HepG2 (cell line): ENCODE data around the gene FUBP3.

Source experiments
- BHLHE40 ChIP-seq: IDR thresholded peaks from 2 replicates; pipeline ENCODE4 v1.6.1; 2011; ENCODE audit warnings: low read length, improper control_type of control experiment
- CTCF ChIP-seq: sonication (generic); formaldehyde crosslinking; IDR thresholded peaks from 2 replicates; pipeline ENCODE4 v1.5.0; 2020; ENCODE audit warnings: mild to moderate bottlenecking, missing genetic modification reagents, moderate library complexity
- FOXK1 ChIP-seq: sonication (generic); formaldehyde crosslinking; IDR thresholded peaks from 2 replicates; pipeline ENCODE4 v1.4.0; 2020; ENCODE audit warnings: low read depth, missing genetic modification reagents, borderline replicate concordance
- JUNB ChIP-seq: sonication (generic); formaldehyde crosslinking; IDR thresholded peaks from 2 replicates; pipeline ENCODE4 v1.8.0; 2022; ENCODE audit warnings: missing genetic modification reagents, mild to moderate bottlenecking, borderline replicate concordance
- MAFK ChIP-seq, 2 experiments: IDR thresholded peaks in 1 of 2; conservative IDR thresholded peaks in 1 of 2; 2 replicates each; pipeline ENCODE4 v1.6.1; 2011; ENCODE audit warnings: improper control_type of control experiment in 2 of 2, low read length in 2 of 2
- MEIS2 ChIP-seq: sonication (generic); formaldehyde crosslinking; IDR thresholded peaks from 2 replicates; pipeline ENCODE4 v1.9.0; 2021; ENCODE audit warnings: mild to moderate bottlenecking, missing genetic modification reagents
- PHF8 ChIP-seq: sonication (generic); formaldehyde crosslinking; IDR thresholded peaks from 2 replicates; pipeline ENCODE4 v1.5.0; 2020; ENCODE audit warnings: missing genetic modification reagents
- SP1 ChIP-seq, 2 experiments: fragments of 450-650 bp in 1 of 2; sonication (generic) in 1 of 2; formaldehyde crosslinking in 1 of 2; IDR thresholded peaks; 2 replicates each; pipeline versions ENCODE4 v1.4.0 to v1.6.1; 2016 to 2020; ENCODE audit warnings: missing genetic modification reagents in 1 of 2

GRCh38 chr9:130549093-130549735 is 30.2 kb upstream of the FUBP3 start:
- TF ChIP-seq BHLHE40 (no peak), CTCF (CRISPR knock-in tag) (no peak), JUNB (CRISPR knock-in tag) (no peak), SP1 (IDR thresholded peaks at IDR 0.05) (no peak), SP1 (CRISPR knock-in tag; IDR thresholded peaks at IDR 0.05) (no peak), MEIS2 (no peak), MAFK (conservative IDR thresholded peaks at IDR 0.05 in 1 of 2, IDR thresholded peaks at IDR 0.05 in 1 of 2; ENCODE audit: low read length in 2 of 2) (no peak), PHF8 (no peak), FOXK1 (CRISPR knock-in tag) (no peak)
